Upper lobe of right lung (tissue), 1 donor: ENCODE results near the gene EXOC2. TPM values are rescaled to one million over a fixed set of nuclear protein-coding genes. Genes with fewer than 3 reads are reported as not detected.

ENCODE experiments used
- ATAC-seq: fragments of 200-7000 bp; cut with Tn5 transposase; one replicate; pipeline ENCODE4 v1.9.1; 2020; ENCODE audit warnings: mild to moderate bottlenecking, moderate library complexity
- DNase-seq: peaks from one replicate; pipeline ENCODE4 v3.0.0-alpha.2; 2020
- H3K27ac ChIP-seq: fragments of 200-600 bp; one replicate; pipeline ENCODE4 v1.8.0; 2022
- H3K27me3 ChIP-seq: fragments of 200-600 bp; one replicate; pipeline ENCODE4 v1.8.0; 2022; ENCODE audit warnings: mild to moderate bottlenecking
- H3K36me3 ChIP-seq: fragments of 200-600 bp; one replicate; pipeline ENCODE4 v1.8.0; 2022
- H3K4me1 ChIP-seq: fragments of 200-600 bp; one replicate; pipeline ENCODE4 v1.8.0; 2022
- H3K4me3 ChIP-seq: fragments of 200-600 bp; one replicate; pipeline ENCODE4 v1.8.0; 2022; ENCODE audit warnings: mild to moderate bottlenecking
- H3K9me3 ChIP-seq: fragments of 200-600 bp; one replicate; pipeline ENCODE4 v1.8.0; 2022
- intact Hi-C: fragments of 100-400 bp; cut with DNase I; formaldehyde crosslinking; loops from one replicate; pipeline ENCODE4 v1.11.0; 2022
- total RNA-seq: library from RNA; stranded (reverse); fragmentation: NEBNext Ultra II Directional; extraction: Animal tissue kit (Norgen Biotek cat#: 25700); gene quantifications from one replicate; pipeline ENCODE4 v1.2.1, GENCODE V29; 2021
- TF ChIP-seq, protein P1 (sequence below): fragments of 200-600 bp; IDR thresholded peaks from one replicate; pipeline ENCODE4 v1.8.0; 2022; ENCODE audit warnings: antibody characterized with exemption
- donor health status: DM: no; HTN: yes; CAD: no; lungs with severe emphysema.

Gene EXOC2
- total RNA-seq, 1 donor from 2014 or later, result 31.2 TPM

DNA sequence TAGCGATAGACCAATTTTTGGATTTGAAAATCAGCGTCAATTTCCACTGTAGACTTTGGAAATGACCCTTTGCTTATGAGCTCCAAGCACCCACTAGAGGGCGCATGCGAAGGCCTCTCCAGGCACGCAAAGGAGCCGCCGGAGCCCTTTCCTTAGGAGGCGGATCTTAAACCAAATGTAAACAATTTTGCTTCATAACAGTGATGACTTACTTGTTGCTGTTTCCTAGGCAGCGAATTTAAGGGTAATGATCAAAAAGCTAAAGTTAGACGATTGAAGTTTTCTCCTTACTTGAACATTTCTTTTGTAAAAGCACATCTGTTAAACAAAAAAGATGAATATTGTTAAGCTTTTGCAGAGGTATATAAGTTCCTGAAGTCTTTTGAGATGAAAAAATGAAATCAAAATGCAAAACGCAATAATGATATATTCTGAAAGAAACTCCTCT, 29.2 kb upstream of the EXOC2 start:
- H3K4me1 ChIP-seq, result peaks cover 5% of the 10 kb centered on the region
- peak; percentile 95 for ATAC-seq
- no peak overlapping the region for H3K4me3 ChIP-seq
- intact Hi-C loops, result no loop called here
- H3K27ac ChIP-seq, result no peak overlapping the region
- DNase-seq, result peak; percentile 85
- peaks cover 4% of the 10 kb centered on the region for H3K27me3 ChIP-seq
- no peaks in the 10 kb centered on the region for H3K9me3 ChIP-seq
- TF ChIP-seq, protein P1, sequence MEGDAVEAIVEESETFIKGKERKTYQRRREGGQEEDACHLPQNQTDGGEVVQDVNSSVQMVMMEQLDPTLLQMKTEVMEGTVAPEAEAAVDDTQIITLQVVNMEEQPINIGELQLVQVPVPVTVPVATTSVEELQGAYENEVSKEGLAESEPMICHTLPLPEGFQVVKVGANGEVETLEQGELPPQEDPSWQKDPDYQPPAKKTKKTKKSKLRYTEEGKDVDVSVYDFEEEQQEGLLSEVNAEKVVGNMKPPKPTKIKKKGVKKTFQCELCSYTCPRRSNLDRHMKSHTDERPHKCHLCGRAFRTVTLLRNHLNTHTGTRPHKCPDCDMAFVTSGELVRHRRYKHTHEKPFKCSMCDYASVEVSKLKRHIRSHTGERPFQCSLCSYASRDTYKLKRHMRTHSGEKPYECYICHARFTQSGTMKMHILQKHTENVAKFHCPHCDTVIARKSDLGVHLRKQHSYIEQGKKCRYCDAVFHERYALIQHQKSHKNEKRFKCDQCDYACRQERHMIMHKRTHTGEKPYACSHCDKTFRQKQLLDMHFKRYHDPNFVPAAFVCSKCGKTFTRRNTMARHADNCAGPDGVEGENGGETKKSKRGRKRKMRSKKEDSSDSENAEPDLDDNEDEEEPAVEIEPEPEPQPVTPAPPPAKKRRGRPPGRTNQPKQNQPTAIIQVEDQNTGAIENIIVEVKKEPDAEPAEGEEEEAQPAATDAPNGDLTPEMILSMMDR, result peak; percentile 94
- no peaks in the 10 kb centered on the region for H3K36me3 ChIP-seq

DNA sequence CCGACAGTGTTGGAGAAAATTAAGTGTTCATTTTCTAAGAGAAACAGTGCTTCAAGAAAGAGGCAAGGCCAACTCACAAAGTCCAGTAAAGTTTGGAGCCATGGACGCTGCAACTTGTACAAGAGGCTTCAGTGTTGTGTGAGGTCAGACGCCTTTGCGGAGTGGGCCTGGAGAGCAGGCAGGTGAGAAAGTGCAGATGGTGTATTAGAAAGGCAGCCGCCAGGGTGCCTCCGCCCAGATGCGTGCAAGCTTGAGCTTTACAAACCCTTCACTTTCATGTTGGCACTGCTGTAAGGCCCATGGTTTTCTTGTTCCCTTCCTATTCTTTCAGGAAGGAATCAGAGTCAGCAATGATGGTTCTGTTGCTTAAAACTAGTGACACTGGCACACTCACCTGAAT, 25.4 kb upstream of the EXOC2 start:
- intact Hi-C loops, result no loop called here
- Histone ChIP-seq H3K4me3 (no peak overlapping the region), H3K27ac (no peak overlapping the region), H3K27me3 (no peaks in the 10 kb centered on the region), H3K9me3 (no peaks in the 10 kb centered on the region), H3K4me1 (peaks cover 5% of the 10 kb centered on the region), H3K36me3 (no peaks in the 10 kb centered on the region)
- ATAC-seq, result no peak
- TF ChIP-seq, protein P1, result no peak
- DNase-seq, result no peak

DNA sequence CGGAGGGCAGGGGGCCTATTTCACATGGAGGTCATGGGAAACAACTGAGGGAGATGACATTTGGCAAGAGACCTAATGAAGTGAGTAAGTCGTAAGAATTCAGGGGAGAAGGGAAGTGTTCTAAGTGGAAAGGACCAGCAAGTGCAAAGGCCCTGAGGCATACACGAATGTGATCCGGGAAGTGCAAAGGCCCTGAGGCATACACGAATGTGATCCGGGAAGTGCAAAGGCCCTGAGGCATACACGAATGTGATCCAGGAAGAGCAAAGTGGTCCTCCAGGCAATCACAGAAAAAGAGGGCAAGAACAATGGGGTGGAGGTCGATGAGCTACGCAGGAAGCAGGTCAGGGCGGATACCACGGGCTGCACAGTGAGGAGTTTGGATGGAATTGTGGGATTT, 24.2 kb upstream of the EXOC2 start:
- Histone ChIP-seq H3K27me3 (no peaks in the 10 kb centered on the region), H3K4me3 (no peak overlapping the region), H3K4me1 (peaks cover 1% of the 10 kb centered on the region), H3K9me3 (no peaks in the 10 kb centered on the region), H3K27ac (no peak overlapping the region), H3K36me3 (no peaks in the 10 kb centered on the region)
- intact Hi-C loops, result no loop called here
- ATAC-seq (no peak), DNase-seq (no peak)
- TF ChIP-seq, protein P1, result no peak

DNA sequence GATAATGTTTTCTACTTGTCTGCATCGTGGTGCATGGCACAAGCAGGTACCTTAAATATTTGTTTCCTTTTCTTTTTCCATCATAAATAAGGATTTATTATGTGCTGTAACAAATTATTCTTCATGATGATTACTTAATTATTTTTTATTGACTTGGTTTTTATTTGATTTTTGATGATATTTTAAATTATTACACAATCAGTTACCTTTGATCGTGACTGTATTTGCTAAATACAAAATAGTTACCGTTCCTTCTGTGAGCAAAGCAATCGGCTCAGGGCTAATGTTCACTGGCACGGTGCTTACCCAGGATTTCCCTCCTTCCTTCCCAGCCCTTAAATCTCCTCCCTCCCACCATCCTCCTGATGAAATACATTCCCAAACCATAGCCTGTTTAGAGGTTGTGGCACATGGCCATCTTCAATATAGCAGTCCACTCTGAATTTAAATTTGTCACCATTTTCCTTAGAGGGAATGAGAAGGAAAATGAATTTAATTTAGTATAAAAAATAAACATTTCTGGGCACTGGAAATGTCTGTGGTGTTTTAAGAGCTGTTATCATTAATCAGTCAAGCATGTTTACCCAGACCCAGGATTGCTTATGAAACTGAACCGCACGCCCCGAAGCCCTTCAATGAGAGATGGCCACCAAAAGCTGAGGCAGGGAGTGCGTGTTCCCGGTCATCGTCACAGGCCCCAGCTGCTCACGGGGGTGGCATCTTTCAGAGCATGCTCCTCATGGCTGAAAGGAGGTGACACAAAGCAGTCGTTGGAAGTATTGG, 23.0 kb upstream of the EXOC2 start:
- Histone ChIP-seq H3K4me3 (no peak overlapping the region), H3K27me3 (no peaks in the 10 kb centered on the region), H3K27ac (no peak overlapping the region), H3K9me3 (no peaks in the 10 kb centered on the region), H3K36me3 (no peaks in the 10 kb centered on the region), H3K4me1 (peaks cover 7% of the 10 kb centered on the region)
- no peak for DNase-seq
- intact Hi-C loops, result no loop called here
- TF ChIP-seq, protein P1, result no peak
- ATAC-seq, result no peak

DNA sequence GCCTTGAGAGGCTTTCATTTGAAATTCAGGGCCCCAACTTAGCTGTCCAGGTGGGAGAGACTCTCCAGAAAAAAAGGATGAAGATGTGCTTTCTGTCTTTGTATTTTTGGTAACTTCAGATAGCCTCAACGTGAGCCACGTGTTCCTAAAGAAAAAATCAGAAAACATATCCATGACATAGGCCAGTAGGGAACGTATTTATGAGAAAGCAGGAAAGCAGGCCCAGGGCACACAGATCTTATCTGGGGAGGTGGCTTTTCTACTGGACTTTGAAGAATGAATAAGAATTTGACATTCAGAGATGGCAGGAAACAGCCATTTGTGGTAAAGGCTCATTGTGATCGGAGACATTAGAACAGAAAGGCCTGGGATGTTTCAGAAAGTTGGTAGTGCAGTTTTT, 21.2 kb upstream of the EXOC2 start:
- intact Hi-C loops, result no loop called here
- Histone ChIP-seq H3K27ac (no peak overlapping the region), H3K9me3 (no peaks in the 10 kb centered on the region), H3K36me3 (no peaks in the 10 kb centered on the region), H3K4me1 (peaks cover 13% of the 10 kb centered on the region), H3K4me3 (no peak overlapping the region), H3K27me3 (no peaks in the 10 kb centered on the region)
- DNase-seq (no peak), ATAC-seq (no peak)
- TF ChIP-seq, protein P1, result no peak
